ENCODE data around the gene SV2C.
"Not testable (repeated sequence)": the region's sequence is repeated elsewhere in the genome, so short reads cannot be mapped to it uniquely, and the experiment has no call there.

Gene SV2C

DNA sequence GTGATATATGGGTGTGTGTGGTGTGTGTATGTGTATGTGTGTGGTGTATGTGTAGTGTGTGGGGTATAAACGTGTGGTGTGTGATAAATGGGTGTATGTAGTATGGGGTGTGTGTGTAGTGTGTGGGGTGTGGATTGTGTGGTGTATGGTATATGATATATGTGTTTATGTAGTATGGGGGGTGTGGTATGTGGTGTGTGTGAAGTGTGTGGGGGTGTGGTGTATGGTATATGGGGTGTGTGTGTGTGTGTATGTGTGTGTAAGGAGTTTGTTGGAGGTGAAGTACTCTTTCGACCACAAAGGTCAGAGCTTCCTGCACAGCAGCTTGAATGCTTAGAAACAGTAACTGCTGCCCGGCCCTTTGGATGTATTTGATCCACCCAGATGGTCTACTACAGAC is 174.7 kb downstream of the SV2C start:
- no peak for DNase-seq

DNA sequence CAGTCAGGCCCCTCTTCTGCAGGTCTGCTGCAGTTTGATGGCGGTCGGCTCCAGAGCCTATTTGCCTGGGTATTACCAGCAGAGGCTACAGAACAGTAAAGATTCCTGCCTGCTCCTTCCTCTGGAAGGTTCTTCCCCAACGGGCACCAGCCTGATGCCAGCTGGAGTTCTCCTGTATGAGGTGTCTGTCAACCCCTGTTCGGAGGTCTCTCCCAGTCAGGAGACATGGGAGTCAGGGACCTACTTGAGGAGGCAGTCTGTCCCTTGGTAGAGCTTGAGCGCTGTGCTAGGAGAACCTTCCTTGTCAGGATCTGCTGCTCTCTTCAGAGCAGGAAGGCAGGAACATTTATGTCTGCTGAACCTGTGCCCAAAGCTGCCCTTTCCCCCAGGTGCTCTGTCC is 181.5 kb downstream of the SV2C start:
- DNase-seq: no peak

DNA sequence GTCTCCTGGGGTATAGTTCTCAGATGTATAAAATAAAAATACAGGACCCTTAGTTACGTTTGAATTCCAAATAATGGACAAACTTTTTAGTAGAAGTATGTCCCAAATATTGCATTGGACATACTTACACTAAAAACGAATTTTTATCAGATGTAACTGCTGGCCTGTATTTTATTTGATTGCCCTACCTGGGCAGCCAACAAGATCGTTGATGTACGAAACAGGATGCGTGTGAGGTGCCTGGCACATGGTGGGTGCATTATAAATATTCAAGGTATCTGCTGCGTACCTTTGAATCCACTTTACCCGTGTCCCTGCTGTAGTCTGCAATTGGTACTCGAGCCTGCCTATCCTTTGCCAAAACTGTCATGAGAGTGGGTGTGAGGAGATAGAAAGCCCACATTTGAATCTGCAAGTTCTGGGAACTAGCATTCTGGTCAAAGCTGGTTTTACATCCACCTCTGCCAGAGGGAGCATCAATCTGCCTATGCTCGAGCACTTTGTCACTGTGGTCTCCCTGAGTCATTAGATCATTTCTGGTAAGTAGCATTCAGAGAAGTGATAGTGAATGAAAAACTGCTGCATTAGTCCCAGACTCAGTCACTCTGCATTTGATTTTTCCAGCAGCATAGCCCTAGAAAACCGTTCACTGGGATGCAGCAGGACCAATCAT is 186.2 kb downstream of the SV2C start:
- DNase-seq: no peak

DNA sequence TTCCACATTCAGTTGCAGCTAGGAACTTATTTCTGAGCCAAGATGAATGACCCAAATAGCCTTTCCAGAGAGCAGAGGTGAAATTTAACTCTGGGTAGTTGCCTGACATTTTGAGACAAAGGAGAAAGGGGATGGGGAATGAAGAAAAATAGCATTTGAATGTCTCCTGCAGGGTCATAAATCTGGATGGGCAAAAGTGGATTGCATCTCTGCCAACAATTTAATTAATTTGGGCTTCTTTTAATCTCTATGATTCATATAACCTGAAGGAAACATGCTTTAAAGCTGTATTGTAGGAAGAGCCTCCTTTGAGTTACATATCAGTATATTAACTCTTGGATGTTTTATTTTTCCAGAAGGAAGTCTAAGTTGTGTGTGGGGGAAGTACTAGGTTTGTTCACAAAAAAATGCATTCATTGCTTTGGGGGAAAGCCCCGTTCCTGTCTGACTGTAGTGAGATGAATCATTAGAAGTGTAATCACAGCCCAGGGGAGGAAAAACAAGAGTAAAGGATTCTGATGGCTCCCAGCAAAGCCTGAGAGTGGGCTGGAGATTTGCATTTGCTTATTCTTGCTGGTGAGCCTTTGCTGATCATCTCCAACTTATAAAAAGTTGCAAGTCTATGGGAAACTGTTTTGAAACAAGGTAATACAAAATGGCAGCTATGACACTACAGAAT is 186.9 kb downstream of the SV2C start:
- no peak for DNase-seq

DNA sequence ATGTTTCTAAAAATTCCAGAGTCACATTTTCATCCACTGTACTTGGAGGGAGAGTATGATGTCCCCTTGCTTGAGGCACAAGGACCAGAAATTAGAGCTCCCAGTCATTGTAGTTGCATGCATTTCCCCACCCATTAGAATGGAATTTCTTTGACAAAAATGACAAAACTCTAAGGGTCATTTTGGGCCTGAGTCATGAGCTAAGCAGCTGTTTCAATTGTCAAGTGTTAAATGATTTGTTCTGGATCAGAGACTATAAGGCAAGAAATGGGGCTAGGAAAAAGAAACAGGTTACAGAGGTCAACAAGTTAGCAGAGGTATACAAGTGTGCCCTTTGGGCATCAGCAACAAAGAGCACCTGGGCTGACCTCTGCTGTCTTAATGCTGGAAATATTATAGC is 188.7 kb downstream of the SV2C start:
- no peak for DNase-seq

DNA sequence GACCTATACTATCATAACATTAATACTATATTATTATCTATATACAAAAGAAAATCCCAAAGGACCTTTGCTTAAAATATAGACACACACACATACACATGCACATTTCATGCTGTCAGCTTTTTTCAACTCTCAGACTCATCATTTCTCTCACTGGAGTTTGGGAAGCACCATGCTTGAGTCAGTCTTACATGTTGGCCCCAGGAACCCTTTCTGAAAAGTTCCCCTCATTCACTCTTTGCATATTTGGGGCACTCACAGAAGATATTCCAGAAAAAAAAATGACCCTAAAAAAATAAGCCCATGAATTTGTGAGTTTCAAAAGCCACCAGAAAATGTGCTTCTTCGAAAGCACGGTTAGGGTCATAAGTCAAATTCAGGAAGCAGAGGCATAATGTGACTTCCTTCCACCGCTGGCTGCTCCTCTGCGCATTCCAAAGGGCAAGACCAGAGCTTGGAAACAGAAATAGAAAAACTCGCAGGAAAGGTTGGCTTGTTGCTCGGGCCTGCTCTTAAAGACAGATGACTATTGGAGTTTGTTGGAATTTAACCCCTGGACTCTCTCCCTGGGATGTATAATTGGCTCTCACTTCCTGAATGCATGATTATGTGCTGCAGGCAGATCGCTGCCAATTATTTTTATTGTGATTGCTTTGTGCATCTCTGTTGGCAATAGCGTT is 190.2 kb downstream of the SV2C start:
- no peak for DNase-seq

DNA sequence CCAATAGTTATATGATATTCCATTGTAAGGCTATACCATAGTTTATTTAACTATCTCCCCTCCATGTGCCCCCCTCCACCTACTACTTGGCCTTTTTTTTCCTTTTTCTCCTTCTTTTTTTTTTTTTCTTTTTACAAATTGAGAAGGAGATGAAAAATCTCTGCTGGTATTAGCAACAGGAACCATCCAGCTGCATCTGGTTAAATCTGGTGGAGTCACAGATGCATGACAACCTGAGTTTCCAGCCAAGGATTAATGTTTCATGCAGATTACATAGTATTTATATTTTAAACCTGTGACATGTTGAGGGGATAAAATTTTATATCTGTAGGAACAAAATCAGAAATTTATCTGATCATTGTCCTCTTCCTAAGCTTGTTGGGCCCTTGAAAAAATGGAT is 191.4 kb downstream of the SV2C start:
- DNase-seq: no peak

DNA sequence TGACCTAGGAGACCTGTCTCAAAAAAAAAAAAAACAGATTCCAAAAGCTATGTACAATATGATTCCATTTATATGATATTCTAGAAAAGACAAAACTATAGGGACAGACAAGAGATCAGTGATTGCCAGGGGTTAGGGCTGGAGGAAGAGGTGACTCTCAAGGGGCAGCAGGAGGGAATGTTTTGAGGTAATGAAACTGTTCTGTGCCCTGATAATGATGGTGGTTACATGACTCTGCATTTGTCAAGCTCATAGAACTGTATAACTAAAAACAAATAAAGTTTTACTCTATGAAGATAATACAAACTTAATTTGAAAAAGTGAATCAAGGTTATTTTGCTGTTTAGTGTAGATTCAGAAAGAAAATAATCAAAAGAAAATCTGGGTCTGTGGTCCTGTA is 194.6 kb downstream of the SV2C start:
- DNase-seq: no peak

DNA sequence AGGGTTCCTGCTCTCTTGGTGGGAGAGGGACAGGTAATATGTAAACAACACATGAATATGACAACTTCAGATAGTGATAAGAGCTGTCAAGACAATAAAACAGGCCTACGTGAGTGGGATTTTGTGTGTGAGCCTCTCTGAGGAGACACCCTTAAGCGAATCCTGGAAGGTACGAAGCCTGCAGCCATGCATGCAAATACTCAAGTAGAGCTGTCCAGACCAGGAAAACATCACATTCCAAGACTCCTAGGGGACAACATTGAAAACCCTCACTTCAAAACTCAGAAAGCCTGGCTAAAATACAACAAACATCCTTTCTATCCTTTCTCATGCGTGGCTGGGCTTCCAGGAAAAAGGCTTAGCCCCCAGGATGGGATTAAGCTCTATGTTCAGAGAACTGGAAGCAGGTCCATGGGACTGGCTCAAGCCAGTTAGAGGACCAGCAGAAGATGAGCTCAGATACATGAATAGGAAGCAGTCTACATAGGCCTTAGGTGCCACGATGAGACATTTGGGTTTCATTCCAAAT is 195.1 kb downstream of the SV2C start:
- DNase-seq: no peak

DNA sequence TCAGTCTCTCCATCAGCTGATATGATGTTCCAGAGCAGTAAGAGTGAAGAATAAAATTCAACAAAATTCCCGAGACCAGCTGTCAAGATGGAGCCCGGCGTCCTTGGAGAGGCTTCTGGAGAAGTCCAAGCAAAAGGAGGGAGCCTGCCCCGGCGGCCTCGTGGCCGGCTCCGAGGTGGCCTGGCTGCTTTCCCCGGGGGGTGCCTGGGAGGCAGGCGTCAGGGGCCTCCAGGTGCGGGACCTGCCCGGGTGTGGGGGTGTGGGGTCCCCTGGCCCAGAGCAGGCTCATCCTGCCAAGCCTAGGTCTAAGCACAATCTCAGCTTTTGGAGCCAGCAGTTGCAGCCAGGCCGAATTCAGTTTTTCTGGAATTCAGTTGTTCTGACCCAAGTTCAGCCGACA is 197.3 kb downstream of the SV2C start:
- DNase-seq: no peak

DNA sequence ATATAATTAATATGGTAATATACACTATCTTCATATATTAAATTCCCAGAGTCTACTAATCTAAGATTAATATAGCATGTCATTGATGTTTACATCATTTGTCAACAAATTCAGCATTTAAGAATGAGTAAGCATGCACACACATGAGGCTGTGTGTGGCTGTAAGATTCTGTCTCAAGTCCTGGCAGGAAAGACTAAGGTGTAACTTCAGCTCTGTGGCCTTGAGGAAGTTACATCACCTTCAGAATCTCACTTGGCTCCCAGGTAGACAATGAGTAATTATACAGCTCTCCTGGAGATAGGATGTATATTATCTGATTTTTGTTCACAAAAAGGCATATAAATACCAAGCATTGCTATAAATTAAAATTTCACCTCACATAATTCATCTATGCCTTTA is 200.5 kb downstream of the SV2C start:
- no peak for DNase-seq

DNA sequence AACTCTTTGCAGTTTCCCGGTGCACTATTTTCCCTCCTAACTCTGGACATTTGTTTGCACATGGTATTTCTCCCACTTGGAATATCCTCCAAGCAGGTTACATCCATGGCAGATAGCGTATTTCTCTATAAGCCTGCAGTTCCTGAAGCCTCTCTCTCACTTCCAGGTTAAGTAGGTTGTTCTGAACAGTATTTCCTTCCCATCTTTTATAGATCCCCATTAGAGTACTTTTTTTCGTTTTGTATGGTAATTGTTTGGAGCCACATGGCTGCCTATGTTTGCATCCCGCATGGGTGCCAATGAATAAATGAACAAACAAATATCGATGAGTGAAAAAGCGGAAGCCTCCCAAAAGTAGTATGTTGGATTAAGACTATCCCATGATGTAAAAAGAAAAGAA is 206.5 kb downstream of the SV2C start:
- no peak for DNase-seq

DNA sequence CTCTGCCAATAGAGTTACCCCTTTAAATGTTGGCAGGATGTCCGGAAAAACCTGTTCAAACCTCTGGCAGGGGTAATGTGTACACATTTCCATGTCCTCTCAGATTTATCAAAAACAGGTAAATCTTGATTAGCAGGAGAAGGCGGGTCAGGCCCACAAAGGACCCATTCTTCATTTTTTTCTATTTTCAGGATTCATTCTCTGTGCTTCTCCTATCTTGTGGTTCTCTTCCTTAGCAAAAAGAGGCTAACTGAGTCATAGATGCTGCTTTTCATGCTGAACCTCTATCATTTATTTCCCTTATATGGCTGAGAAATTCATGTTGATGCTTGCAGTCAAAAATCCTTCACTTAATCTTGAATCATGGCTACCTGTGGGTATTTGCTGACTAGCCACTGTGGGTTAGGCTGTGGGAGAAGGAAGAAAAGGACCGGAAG is 207.2 kb downstream of the SV2C start:
- DNase-seq: no peak

DNA sequence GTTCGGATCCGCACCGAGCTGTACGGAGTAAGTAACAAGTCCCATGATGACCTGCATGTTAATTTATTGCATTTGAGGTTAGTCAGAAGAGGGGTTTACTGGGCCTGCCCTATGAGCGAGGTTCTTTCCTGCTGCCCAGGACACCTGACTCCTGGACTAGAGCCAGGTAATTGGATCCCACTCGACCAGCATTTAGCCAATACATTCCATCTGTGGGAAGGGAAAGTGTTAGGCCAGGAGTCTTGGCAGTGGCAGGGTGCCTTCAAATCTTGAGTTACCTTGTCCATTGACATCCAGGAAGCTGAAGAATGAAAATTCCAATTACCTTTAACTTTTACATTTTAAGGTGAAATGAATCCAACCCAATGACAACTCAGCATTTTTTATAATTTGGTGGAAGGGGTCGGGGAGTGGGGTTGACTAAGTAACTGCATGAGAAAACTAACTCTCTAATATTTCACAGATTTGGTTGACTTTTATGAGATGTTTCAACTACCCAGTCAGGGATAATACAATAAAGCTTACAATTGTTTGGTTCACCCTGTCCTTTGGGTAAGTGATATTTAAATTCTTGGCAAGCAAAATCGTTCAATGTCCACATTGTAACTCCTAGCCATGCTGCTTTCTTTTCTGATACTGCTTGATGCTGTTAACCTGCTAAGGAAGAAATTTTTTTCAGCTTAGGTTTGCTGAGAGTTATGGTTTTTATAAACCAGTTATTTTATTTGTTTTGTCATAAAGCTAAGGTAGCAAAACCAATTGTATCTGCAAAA is 208.3 kb downstream of the SV2C start:
- no peak for DNase-seq

DNA sequence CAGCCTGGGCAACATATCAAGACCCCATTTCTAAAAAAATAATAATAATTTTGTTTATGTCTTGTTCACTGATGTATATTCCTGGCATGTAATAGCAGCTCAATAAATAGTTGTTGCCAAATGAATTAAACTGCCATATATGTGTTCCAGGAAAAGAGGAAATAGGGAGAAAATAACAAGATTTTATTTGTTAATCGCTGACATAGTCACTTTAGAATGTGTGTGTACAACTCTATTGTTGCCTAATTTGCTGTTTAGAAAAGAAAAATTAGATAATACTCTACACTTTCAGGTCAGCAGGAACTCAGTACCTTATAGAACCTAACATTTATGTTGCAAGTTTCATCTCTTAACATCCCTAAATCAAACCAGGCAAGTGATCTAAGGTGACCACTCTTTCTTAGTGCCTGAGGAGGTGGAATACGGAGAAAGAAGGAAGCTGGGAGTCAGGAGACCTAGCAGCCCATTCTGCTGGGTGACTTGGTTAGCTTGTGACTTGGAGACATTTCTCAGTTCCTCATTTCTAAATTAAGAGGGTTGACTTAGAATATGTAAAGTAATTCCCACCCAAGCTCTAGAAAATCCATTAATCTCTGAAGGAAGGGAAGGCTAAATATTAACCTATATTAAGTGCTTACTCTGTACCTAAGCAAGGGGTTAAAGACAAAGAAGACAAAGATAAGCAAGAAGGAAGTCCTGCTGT is 209.6 kb downstream of the SV2C start:
- no peak for DNase-seq

DNA sequence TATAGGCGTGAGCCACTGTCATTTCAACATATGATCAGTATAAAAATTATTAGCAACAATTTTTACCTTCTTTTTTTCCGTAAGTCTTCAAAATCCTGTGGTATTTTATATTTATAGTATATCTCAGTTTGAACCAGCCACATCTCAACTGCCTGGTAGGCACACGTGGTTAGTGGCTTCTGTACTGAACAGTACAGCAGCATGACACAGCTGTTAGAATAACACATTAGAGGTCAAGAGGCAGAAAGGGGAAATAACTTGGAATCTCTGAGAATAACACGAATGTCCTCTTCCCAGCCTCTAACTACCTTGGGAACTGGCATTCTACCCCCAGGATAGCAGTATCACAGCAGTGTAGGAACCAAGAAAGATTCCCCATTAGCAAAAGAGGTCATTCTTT is 211.4 kb downstream of the SV2C start:
- no peak for DNase-seq

DNA sequence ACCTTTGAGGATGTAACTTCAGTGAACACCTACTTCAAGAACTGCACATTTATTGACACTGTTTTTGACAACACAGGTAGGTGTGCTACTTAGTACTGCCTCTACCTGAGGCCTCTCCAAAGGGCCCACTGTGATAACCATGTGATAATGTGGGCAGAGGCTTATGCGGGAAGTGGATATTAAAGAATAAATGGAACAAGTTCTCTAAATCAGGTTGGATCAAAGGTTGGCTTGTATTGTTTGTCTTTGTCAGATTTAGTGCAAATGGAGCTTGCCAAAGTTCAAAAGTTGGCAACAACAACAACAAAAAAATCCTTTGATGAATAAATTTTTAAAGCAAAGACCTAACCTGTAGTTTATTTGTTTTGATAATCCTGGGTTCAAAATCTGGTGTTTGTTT is 215.7 kb downstream of the SV2C start:
- no peak for DNase-seq

DNA sequence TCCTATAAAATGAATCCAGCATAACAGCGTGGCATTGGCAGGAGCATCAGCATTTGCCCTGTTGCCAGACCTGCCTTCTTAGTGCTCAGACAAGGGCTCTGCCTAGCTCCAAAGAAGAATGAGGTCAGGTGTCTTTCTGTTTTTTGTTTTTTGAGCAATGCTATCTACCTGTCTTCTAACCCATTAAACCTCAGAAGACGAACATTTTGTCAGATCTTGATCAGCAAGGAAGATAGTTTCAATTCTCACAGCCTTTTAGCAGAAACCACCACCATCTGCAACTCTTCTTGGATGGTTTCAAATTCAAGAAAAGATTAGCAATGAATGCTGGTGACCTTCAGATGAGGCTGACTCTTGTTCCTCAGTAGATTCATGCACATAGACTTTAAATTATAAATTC is 216.4 kb downstream of the SV2C start:
- no peak for DNase-seq

DNA sequence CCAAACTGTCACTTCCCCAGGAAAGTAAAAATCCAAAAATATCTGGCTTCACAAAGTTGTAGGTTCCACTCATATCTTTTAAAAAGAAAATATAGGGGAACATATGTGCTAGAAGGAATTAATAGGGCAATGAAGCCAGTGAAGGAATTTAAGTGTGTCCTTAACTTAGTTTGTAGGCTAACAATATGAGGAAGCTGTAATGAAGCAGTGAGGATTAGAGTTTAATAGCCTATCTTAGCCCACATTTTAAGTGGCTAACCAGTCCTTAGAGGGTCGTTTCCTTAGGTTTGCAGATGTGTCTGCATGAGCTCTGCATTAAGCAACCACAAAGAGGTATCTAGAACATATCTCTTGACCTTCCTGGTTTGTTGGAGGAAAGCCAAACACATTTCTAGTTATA is 218.7 kb downstream of the SV2C start:
- DNase-seq: not testable (repeated sequence)

DNA sequence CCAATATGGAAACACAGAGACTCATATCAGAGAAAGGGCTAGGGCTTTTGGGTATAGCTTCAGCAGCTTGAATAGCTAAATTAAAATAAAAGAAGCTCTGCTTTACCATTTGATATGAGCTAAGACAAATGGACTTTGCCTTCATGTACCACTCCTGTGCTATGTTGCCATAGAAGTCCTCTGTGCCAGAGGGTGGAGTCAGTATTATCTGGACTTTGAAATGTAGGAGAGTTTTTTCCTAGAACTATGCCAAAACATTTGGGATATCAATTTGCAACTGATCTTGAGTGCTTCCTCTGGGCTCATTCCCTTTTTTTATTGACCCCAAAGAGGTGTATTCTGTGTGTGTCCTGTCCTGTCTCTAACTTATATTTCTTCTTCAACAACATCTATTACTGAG is 219.5 kb downstream of the SV2C start:
- DNase-seq: not testable (repeated sequence)

DNA sequence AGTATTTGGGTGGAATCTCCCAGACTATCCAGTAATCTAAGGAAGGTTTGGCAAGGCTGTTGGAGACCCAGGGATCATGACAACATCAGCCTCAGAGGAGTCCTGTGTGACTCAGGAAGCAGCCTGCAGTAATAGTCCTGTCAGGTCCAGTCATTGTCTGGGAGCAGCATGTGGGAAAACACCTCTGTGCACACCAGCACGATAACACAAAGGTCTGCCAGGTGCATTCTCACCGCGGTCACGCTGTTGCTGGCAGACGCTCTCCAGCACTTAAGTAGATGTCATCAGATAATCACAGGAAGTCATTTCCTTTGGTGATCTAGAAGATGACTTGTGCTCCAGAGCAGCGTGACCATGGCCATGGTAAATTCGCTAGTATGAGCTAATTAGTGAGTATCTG is 220.7 kb downstream of the SV2C start:
- no peak for DNase-seq

DNA sequence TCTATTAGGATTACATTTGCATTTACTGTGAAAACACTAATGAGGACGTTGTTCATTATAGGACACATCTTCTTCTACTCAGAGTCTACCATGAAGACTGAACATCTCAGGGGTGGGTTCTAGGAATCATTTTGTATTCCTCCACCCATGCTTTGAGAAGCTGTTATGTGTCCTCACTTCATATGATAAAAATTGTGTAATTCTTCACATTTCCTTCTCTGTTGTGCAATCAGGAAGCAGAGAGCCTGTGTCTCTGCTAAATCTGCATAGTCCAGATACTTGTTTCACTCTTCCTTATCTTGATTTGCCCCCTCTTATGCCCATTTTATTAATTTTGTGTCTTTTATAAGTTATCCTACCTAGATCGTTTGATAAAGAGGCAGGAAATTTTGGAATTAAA is 222.1 kb downstream of the SV2C start:
- DNase-seq: no peak

DNA sequence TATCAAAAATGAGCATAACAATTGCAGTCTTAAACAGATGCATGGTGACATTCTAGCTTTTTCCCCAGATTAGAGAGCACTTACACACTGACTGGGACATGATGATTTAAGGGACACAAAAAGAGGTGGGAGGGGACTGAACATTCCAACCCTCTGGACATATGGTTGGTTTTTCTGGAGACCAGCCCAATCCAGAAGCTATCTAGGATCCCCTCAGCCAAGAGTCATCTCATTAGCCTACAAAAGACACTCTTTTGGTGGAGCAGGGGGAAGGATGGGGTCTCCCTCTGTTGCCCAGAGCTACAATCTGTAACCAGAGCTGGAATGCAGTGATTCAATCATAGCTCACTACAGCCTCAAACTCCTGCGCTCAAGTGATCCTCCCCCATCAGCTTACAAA is 222.6 kb downstream of the SV2C start:
- DNase-seq: no peak

Measured in cerebellar nuclear complex (tissue), 1 donor.